WTC11 (cell line): ENCODE measurements around the gene TSPY1.
"Not testable (repeated sequence)": the region's sequence is repeated elsewhere in the genome, so short reads cannot be mapped to it uniquely, and the experiment has no call there.

ENCODE experiments used
- CTCF ChIP-seq: fragments of 200-600 bp; IDR thresholded peaks from 2 replicates; pipeline ENCODE4 v1.8.0; 2022; ENCODE audit warnings: antibody characterized with exemption
- ESRRA ChIP-seq: sonication (generic); formaldehyde crosslinking; IDR thresholded peaks from 2 replicates; pipeline ENCODE4 v1.8.1; 2022; ENCODE audit warnings: mild to moderate bottlenecking, missing genetic modification reagents, borderline replicate concordance
- MAX ChIP-seq: sonication (generic); formaldehyde crosslinking; IDR thresholded peaks from 2 replicates; pipeline ENCODE4 v1.8.0; 2022; ENCODE audit warnings: mild to moderate bottlenecking, missing genetic modification reagents
- NFYB ChIP-seq: sonication (generic); formaldehyde crosslinking; conservative IDR thresholded peaks from 2 replicates; pipeline ENCODE4 v1.8.0; 2022; ENCODE audit warnings: low read depth, missing genetic modification reagents
- PREB ChIP-seq: sonication (generic); formaldehyde crosslinking; IDR thresholded peaks from 2 replicates; pipeline ENCODE4 v1.8.1; 2022; ENCODE audit warnings: mild to moderate bottlenecking, missing genetic modification reagents, moderate library complexity, borderline replicate concordance
- SMAD3 ChIP-seq: sonication (generic); formaldehyde crosslinking; IDR thresholded peaks from 2 replicates; pipeline ENCODE4 v1.8.0; 2022; ENCODE audit warnings: missing genetic modification reagents, mild to moderate bottlenecking, borderline replicate concordance
- STAT6 ChIP-seq: sonication (generic); formaldehyde crosslinking; conservative IDR thresholded peaks from 2 replicates; pipeline ENCODE4 v1.8.1; 2023; ENCODE audit warnings: mild to moderate bottlenecking, low read depth, missing genetic modification reagents, moderate library complexity
- USF2 ChIP-seq: sonication (generic); formaldehyde crosslinking; IDR thresholded peaks from 2 replicates; pipeline ENCODE4 v1.8.1; 2023; ENCODE audit warnings: mild to moderate bottlenecking, missing genetic modification reagents, moderate library complexity
- ZNF232 ChIP-seq: sonication (generic); formaldehyde crosslinking; IDR thresholded peaks from 2 replicates; pipeline ENCODE4 v1.8.0; 2022; ENCODE audit warnings: mild to moderate bottlenecking, missing genetic modification reagents

- TF ChIP-seq MAX (CRISPR knock-in tag); CTCF; NFYB (CRISPR knock-in tag); USF2 (CRISPR knock-in tag); ZNF232; SMAD3 (CRISPR knock-in tag); PREB; STAT6 (CRISPR knock-in tag); ESRRA (CRISPR knock-in tag): not testable (repeated sequence)
Observed at GRCh38 chrY:9516287-9516686, 49.5 kb downstream of the TSPY1 start.
